Mucosa of descending colon (tissue), 3 donors: ENCODE data around the gene NPAS3. TPM values are rescaled to one million over a fixed set of nuclear protein-coding genes. Genes with fewer than 3 reads are reported as not detected.
A peak's percentile ranks its signal among the peaks of the same experiment; 100 is the strongest.

ENCODE experiments used
- ATAC-seq: fragments of 200-7000 bp; cut with Tn5 transposase; one replicate; pipeline ENCODE4 v1.9.1; 2020; ENCODE audit warnings: mild to moderate bottlenecking, moderate library complexity
- DNase-seq, 3 donors: peaks; one replicate each; pipeline ENCODE4 v3.0.0-alpha.2; 2020
- H3K36me3 ChIP-seq: fragments of 200-600 bp; one replicate; pipeline ENCODE4 v1.8.0; 2021; ENCODE audit warnings: low read depth, mild to moderate bottlenecking
- H3K4me1 ChIP-seq: fragments of 200-600 bp; one replicate; pipeline ENCODE4 v1.8.0; 2021; ENCODE audit warnings: low read depth, mild to moderate bottlenecking
- H3K4me3 ChIP-seq: fragments of 200-600 bp; one replicate; pipeline ENCODE4 v1.8.0; 2021; ENCODE audit warnings: mild to moderate bottlenecking
- H3K9me3 ChIP-seq: fragments of 200-600 bp; one replicate; pipeline ENCODE4 v1.8.0; 2021; ENCODE audit warnings: mild to moderate bottlenecking
- CTCF ChIP-seq: fragments of 200-600 bp; IDR thresholded peaks from one replicate; pipeline ENCODE4 v1.8.0; 2022; ENCODE audit warnings: antibody characterized with exemption, mild to moderate bottlenecking
- intact Hi-C, 2 donors: fragments of 100-400 bp; cut with DNase I in 1 of 2; cut with micrococcal nuclease in 1 of 2; formaldehyde crosslinking; loops; one replicate each; pipeline versions ENCODE4 v1.11.0 to v1.11.1; 2022; cut with DNase I, micrococcal nuclease
- total RNA-seq, 3 donors: library from RNA; stranded (reverse); fragmentation: NEBNext Ultra II Directional in 2 of 3; extraction: Animal tissue kit (Norgen Biotek cat#: 25700) in 2 of 3; gene quantifications; one replicate each; pipeline versions ENCODE4 v1.2.1 to v1.2.4, GENCODE V29; 2021 to 2023
- donor health status: DM: no; HTN: no; CAD: no; lungs with moderate emphysema.
- donor health status: DM: no; HTN: no; CAD: no.
- donor health status: DM: no; HTN: yes; CAD: no.

Gene NPAS3
- total RNA-seq, 3 donors from 2014 or later: 0.65 to 9.7 (median 2.0) TPM

- no peak for TF ChIP-seq CTCF
- DNase-seq (no peak), ATAC-seq (no peak)
- no peaks in the 10 kb centered on the region for H3K4me1 ChIP-seq
- intact Hi-C loops: no loop called here
- no peaks in the 10 kb centered on the region for H3K36me3 ChIP-seq
- no peak overlapping the region for H3K4me3 ChIP-seq
- no peaks in the 10 kb centered on the region for H3K9me3 ChIP-seq
These were observed 33.7 kb upstream of the NPAS3 start for GRCh38 chr14:32905013-32905412.

- H3K36me3 ChIP-seq: no peaks in the 10 kb centered on the region
- intact Hi-C loops: no loop called here
- H3K4me3 ChIP-seq: no peak overlapping the region
- ATAC-seq (peak; percentile 57), DNase-seq (no peak)
- H3K9me3 ChIP-seq: no peaks in the 10 kb centered on the region
- H3K4me1 ChIP-seq: no peaks in the 10 kb centered on the region
- no peak for TF ChIP-seq CTCF
These were observed 32.0 kb upstream of the NPAS3 start for GRCh38 chr14:32906672-32907071.

- no peak for TF ChIP-seq CTCF
- Histone ChIP-seq H3K4me3 (no peak overlapping the region), H3K4me1 (no peaks in the 10 kb centered on the region), H3K9me3 (no peaks in the 10 kb centered on the region), H3K36me3 (no peaks in the 10 kb centered on the region)
- ATAC-seq (no peak), DNase-seq (no peak)
- intact Hi-C loops: no loop called here
These were observed 30.2 kb upstream of the NPAS3 start for GRCh38 chr14:32908196-32909084.

- no peak for ATAC-seq
- Histone ChIP-seq H3K36me3 (no peaks in the 10 kb centered on the region), H3K9me3 (no peaks in the 10 kb centered on the region)
These were observed 25.0 kb upstream of the NPAS3 start for GRCh38 chr14:32913725-32914124.

GRCh38 chr14:32914391-32914790, 24.3 kb upstream of the NPAS3 start:
- ATAC-seq: no peak
- Histone ChIP-seq H3K9me3 (no peaks in the 10 kb centered on the region), H3K4me3 (no peak overlapping the region), H3K4me1 (no peaks in the 10 kb centered on the region), H3K36me3 (no peaks in the 10 kb centered on the region)
- no peak for DNase-seq
- intact Hi-C loops: no loop called here
- TF ChIP-seq CTCF: no peak

More at GRCh38 chr14:32913725-32914124, 25.0 kb upstream of the NPAS3 start:
- intact Hi-C loops: no loop called here
- Histone ChIP-seq H3K4me1 (no peaks in the 10 kb centered on the region), H3K4me3 (no peak overlapping the region)
- DNase-seq: no peak
- no peak for TF ChIP-seq CTCF
